GM19438 (cell line): Measurements from ENCODE around the gene MYO5C.

Experiments used
- ATAC-seq: cut with Tn5 transposase; IDR thresholded peaks from one replicate; pipeline ENCODE4 v1.9.1; 2021; ENCODE audit warnings: low read depth; ENCODE audit not compliant: unreplicated experiment

Gene MYO5C

DNA sequence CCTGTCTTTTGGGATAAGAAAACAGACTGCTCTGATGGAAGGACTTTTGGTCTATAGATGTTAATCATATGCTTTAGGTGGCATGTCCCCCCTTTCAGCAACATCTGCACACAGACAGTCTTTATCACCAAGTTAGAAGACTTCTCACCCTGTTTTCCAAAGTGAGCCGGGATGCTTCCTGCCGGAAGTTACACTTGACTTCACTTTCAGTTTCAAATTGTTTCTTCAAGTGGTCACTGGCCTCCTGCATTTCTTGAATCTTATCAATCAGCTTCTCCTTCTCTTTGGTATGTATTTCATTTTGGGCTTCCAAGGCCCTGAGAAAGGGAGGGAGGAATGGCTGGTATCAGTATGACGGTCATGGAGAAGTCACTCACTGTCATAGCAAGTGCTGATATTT, 77.2 kb downstream of the MYO5C start:
- no peak for ATAC-seq

DNA sequence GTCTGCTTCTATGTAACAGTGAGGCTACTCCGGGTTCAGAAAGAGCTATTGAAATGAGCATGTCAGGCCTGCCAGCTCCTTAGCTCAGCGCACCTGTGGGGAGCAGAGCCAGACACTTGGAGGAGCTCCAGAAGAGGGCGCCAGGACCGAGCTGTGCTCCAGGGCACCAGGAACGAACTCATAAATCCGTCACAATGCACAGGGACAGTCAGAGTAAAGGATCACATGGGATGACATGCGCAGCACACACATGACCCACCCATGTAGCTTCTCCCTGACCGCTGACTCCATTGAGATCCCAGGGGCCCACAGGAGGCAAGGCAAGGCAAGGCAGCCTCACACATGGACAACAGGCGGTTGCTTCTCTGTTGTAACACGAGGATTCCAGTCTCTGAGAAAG, 78.4 kb downstream of the MYO5C start:
- ATAC-seq, result no peak

DNA sequence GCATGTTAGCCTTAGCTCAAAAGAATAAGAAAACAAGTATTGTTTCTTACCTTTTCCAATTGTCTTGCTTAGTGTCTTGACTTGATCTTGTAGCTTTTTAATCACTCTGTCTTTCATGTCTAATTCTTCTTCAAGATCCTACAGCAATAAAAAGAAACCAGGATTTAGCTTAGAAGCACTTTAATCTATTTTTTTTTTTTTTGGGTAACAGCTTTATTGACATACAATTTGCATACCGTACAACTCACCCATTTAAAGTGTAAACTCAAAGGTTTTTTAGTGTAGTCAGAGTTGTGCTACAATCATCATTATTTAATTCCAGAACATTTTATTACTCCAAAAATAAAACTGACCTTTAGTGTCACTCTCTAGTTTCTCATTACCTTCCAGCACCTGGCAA, 81.1 kb downstream of the MYO5C start:
- no peak for ATAC-seq

DNA sequence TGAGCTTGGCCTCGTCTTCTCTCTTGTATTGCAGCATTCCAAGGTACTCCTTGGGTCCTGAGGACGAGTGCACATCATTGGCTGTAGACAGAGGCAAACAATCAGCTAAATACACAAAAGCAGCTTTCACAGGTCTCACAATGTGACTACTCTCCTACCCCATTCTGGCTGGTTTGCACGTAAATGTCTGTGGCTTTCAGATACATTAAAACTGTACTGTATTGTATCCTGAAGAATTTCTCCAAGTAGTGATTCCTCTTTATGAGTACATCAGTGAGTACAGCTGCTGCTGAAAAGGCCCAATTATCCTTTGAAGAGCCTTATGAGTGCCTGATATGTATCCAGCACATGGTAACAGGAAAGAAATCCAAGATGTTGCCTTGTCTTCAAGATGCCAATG, 82.4 kb downstream of the MYO5C start:
- ATAC-seq, result no peak

DNA sequence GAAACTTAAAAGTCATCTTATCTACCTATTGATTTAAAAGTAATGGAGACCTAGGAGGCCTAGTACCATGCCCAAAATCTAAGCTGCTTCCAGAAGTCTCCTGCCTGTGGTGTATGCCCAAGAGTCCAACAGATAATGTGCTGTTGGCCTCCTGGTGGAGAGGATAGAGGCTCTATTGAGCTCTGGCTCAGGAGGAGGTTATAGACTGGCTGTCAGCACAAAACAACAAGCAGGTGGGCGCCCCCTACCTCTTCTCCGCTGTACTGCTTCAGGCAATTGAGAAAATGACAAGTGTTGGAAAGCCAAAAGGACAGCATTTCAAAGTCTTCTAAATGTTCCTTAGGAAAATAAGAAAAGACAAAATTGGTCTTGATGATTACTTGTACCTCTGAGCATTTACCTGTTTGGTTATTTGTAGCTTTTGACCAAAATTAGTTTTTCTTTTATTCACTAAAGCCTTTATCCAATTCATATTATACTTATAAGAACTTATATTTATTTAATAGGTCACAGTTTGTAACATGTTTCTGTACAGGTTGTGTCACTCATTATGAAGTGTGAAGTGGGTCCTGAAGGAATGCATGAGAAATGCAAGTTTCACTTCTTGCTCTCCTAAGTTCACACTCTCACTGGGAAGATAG, 87.2 kb downstream of the MYO5C start:
- peak; percentile 93 for ATAC-seq

DNA sequence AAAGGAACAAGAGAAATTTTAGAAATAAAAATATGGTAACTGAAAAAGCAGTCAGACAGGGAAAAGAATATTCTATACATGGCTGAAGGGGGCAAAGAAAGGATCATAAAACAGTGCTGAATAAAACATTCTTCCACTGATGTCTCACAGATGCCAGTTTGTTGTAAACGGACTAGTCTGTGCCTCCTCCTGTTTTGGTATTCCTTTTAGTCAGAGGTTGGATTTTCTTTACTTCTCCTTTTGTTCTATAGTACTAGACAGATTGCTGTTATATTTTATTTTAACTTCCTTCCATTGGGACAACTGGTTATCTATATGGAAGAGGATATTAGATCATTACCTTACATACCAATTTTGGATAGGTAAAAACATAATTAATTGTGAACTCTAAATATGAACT, 88.4 kb downstream of the MYO5C start:
- ATAC-seq, result no peak

DNA sequence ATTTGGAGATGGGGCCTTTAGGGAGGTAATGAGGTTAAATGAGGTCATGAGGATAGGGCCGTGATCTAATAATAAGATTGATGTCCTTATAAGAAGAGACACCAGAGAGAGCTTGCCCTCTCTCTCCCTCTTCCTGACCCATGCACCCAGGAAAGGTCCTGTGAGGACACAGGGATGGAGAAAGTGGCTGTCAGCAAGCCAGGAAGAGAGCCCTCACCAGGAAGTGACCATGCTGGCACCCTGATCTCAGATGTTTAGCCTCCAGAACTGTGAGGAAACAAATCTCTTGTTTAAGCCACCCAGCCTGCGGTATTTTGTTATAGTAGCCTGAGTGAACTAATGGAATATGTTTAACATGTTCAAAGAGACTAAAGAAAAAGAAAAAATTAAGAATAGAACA, 89.2 kb downstream of the MYO5C start:
- ATAC-seq, result no peak

DNA sequence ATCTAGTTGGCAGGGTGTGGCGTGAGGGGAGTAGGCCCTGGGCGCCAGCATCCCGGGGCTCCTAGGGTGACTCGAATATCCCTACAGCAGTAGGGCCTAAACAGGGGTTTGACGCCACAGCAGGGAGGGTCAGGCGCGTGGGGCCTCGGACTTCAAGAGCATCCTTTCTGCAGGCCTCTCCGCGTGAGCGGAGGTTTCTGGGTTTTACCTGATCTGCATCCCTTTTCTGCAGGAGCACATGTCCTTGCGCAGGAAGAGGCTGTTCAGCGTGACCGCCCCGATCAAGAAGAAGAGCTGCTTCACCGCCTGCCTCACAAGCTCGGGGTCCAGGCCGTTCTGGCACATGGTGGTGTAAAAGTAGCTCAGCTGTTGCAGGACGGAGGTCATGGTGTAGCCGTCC, 90.9 kb downstream of the MYO5C start:
- ATAC-seq, result no peak

DNA sequence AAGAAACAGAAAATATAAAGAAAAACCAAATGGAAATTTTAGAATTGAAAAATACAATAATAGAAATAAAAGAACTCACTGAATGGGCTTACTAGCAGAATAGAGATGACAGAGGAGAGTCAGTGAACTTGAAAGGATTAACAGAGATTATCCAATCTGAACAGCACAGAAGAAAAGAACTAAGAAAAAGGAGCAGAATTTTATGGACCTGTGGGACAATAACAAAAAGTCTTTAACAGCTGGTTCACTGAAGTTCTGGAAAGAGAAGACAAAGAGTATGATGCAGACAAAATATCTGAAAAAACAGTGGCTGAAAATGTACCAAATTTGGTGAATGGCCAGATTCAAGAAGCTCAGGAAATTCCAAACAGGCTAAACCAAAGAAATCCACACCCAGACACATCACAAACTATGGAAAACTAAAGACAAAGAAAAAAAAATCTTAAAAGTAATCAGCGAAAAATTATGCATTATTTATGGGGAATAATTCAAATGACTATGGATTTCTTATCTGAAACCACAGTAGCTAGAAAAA, 94.7 kb downstream of the MYO5C start:
- no peak for ATAC-seq

DNA sequence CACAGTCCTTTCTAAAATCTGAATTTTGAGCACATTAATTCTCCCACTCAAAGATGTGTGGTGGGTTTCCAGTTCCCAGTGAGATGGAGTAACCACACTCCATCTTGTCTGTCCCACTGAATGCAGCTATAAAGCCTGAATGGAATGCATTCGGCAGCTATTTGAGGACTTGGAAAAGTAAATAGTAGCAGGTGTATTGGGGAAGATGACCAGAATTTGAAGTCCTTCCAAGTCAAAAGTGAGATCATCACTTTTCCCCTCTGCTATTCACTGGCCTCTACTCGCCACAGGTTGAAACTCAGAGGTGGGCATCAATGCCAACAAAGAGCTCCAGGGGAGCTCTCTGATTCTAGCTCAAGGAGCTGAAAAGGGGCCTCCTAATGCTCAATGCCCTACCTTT, 96.3 kb downstream of the MYO5C start:
- ATAC-seq, result no peak

DNA sequence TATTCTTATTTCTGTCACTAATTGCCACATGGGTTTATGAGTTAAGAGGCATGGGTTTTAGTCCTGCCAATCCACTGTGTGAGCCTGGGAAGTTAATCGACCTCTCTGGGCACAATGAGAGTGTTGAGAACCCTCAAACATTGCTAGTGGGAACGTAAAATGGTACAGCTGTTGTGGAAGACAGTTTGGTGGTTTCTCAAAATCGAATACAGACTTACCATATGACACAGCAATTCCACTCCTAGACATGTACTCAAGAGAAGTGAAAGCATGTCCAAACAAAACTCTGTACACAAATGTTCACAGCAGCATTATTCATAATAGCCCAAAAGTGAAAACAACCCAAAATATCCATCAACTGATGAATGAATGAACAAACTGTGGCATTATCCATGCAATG, 98.7 kb downstream of the MYO5C start:
- no peak for ATAC-seq

DNA sequence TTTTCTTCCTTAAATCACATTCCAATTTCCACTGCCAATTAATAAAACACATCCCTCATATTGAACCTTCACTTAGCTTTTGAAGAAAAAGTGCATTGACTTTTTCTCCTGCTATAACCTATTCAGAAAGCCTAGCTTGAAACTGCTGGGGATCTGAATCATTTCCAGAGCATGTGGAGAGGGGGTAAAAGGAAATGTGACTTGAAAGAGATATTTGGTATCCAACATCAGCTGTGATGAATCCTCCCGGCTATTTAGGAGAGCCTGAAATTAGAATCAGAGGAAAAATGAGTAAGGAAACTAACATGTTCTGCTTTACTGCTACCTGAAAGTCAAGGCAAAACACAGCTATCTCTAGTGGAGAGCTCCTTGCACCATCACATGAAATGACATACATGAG, 101.8 kb downstream of the MYO5C start:
- no peak for ATAC-seq

DNA sequence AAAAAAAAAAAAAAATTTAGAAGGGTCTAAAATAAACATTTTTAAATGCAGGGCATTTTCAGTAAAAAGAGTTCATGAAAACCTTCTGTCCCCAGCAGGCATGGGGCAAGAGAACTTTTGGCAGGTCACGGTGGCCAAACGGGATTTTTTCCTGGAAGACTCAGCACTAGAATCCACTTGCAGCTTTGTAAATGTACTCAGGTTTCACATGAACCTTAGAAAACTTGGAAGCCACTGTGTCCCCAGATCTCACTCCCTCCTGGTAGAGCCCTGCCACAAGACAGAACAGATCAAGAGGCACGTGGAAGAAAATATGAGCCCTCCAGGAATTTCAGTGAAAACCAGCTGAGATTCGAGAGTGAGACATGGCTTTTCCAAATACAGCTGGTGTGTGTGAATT, 102.3 kb downstream of the MYO5C start:
- ATAC-seq, result no peak

DNA sequence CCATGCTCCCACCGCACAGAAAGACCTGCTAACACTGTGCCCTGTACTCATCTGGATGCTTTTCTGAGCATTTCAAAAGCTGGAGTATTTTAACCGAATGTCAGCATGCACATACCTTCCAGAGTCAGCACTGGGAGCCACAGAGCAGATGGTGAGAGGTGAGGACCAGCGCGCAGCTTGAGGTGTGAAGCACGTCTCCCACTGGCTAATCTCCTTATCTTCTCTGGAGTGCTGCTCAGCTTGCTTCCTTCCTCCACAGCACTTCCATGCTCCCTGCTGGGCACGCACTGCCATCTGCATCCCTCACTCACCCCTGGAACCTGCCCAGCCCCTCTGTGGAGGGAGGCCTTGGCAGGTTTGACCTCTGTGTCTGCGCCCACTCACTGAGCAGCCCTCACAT, 104.4 kb downstream of the MYO5C start, which contains the start of gene GNB5:
GNB5 (minus strand) TSS at position 186 of the 400 bp plus-strand sequence. CDS start 6,716 bp downstream, outside the sequence.
- ATAC-seq, result no peak

DNA sequence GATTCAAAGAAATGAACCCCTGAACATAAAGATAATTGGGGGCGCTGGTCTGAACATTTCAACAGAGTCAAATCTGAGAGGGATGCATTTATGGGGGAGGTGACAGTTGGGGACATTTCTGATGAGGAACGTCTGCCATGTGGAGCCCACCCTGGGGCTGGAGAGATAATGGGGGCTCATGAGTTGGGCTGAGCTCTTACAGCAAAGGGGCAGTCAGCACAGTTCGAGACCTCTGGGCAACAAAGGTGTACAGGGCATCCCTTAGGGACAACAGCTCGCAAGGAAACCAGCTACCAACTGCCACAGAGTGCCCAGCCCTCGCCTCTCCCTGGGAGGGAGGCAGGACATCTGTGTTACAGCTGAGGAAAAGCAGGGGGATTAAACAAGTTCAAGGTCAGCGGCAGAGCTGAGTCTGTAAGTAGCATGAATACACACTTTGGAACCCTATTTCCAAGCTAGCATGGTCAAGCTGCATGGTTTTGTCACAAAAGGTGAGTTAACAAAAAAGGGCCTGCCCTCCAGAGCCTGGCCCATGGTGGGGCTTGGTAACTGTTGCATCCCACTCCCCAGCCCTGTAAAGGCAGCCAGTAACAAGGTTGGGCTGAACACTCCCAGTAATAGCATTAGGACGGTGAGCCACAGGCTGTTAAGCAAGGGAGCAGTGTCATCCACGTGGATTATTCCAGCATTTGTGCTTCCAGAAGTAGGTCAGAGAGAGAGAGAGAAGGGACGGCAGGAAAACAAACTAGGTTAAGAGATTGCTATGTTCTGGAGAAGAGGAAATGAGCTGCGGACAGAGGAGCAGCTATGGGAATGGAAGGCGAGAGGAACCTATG, 108.7 kb downstream of the MYO5C start:
- no peak for ATAC-seq

DNA sequence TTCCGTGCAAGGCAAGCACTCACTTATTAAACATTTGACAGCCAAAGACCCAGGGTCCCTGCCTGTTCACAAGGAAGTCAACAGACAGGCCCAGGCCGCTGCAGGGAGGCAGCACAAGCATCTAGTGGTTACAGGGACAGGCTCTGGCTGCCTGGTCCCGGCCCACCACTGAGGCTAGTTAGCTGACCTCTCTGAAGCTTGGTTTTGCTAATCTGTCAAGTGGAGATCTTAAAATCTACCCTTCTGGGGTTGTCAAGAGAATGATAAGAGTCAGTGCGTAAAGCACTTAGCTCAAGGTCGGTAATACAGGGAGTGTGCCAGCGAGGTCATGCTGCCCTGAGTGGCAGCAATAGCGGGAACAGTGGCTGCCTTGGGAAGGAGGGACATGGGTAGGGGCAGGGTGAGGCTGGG, 110.4 kb downstream of the MYO5C start:
- no peak for ATAC-seq

DNA sequence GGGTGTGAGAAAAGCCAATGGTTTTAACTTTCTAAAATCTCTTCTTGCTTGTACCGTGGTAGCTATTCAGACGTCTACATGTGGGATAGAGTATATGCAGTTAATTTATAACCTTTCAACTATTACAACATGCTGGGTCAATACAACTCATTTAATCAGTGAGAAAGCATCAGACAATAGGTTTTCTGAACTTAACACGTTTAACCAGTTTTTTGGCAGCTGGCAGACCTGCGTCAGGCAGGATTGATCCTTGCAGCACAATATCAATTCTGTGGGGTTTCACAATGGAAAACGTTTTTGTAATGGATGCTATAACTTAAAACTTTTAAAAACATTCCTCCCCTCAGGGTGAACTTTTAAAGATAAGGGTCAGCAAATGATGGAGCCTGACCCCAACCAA, 110.9 kb downstream of the MYO5C start:
- ATAC-seq, result no peak

DNA sequence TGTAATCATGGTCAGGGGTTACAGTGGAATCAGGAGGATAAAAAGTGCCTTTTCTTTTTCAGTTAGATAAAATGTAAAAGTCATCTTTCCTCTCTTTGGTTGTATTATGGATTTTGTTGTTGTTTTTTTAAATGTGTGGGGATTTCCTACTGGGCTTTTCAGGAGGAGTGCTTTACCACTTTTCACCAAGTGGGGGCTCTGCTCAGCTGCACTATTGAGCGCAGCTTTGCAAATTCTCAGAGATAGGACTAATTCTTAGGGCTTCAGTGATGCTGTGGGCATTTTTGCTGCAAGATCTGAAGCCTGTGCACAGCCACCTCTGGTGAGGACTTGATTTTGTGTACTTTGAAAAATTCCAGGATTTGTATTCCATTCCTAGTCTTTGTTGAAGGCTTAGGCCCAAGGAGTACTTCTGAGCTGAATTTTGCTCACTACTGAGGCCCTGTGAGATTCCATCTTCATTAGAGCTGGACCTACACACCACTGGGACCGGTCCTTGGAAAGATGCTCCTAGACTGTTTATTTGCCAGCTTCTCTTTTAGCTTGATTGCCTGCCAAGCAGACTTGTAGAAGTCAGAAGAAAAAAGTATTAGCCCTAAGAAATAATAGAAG, 111.9 kb downstream of the MYO5C start:
- no peak for ATAC-seq

DNA sequence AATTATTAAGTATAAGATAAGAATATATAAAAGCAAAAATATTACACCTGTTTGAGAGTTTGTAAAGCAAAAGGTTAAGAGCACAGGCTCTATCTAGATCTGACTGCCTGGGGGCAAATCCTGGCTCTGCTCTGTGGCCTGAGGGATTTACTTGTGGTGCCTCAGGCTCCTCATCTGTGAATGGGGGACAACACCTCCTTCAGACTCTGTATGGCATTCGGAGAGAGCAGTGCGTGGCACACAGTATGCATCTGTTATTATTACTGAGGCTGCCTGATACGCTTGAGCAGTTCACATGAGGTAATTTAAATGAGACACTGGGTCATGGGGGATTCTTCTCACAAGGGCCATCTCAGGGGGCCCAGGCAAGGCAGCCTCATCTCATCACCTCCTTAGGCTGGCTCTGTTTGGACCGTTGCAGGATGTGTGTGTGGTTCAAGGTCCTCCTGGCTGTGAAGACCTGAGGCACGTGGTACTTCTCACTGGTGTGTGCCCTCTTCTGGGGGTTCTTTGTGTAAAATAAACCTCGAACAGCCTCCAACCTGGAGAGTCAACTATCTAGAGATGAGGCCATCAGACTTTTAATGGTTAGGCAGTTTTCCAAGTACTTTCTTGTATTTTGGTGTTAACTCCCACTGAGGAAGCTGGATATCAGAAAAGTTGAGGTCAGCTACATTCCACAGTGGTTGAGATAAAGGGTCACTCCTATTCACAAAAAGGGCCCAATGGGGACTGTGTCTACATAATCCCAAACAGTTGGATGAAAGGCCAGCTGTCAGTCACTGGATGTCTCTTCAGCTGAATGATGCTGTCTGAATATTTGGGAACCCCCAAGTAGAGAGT, 113.4 kb downstream of the MYO5C start:
- no peak for ATAC-seq

DNA sequence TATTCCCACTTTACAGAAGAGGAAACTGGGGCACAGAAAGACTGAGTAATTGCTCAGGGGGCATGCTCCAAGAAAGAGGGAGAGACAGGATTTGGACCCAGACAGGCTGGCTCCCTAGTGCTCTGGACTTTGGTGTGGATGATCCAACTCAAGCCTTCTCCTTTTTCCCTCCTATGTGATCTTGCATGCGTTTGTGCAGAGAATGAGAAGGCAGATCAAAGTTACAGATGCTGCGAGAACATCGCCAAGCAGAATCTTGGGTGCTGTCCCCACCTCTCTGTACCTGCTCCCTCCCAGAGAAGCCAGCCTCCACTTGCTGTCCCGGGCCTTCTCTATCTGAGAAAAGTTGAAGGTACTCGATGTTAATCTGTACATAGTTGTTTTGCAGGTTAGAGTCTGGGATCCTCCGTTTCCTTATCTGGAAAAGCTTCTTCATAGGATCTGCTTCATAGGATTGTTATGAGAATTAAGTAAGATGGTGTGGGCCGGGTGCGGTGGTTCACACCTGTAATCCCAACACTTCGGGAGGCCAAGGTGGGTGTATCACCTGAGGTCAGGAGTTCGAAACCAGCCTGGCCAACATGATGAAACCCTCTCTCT, 114.7 kb downstream of the MYO5C start:
- no peak for ATAC-seq
